ENCODE results near the gene COX20. TPM values are rescaled to one million over a fixed set of nuclear protein-coding genes. Genes with fewer than 3 reads are reported as not detected.

Gene COX20
- total and polyA plus RNA-seq, 2 of the 4 experiments (the other 2 are of a cell fraction): 13.3 to 27.0 TPM

DNA sequence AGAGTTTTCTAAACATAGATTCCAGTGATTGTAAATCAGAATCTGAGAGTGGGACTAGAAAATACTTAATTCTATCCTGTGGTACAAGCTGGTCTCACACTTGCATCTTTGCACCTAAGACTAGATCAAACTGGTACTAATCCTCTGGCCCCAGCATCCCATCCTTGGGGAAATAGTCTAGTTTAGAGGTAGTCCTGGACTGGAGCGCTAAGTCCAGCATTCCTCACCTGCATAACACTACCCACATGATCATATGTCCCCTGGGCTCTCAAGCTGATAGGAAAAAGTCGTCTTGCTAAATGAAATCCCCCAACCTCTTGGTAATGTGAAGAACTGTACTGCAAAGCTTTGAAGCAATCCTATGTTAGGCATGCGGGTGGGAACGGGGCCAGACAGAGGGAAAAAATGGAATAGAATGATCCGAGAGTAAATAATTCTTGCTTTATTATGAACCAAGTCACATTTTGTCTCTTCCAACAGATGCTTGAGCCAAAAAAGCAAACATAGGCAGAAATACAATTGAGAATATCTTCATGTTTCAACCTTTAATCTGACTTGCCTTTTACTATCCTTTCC, 4.8 kb downstream of the COX20 start:
- Histone ChIP-seq H3K27me3 (ENCODE audit: control insufficient read depth, insufficient read depth, low read length) (no peaks in the 10 kb centered on the region), H3K4ac (ENCODE audit: low read depth, low read length) (no peak overlapping the region), H4K20me1 (ENCODE audit: insufficient read depth, low read length) (peaks cover 21% of the 10 kb centered on the region), H2AK9ac (replicated peaks; ENCODE audit: low read depth, low read length, poor library complexity) (no peak overlapping the region), H3K9me3 (ENCODE audit: control insufficient read depth, insufficient read depth, low read length) (no peaks in the 10 kb centered on the region), H2BK15ac (ENCODE audit: low read depth, low read length) (no peak overlapping the region), H3K27ac (ENCODE audit: insufficient read depth, low read length) (no peak overlapping the region), H3K23ac (ENCODE audit: low read depth, low read length) (no peak overlapping the region), H3K79me1 (ENCODE audit: low read depth in 1 of 2, low read length in 2 of 2) (peaks cover 11 to 32% of the 10 kb centered on the region in 2 experiments; a peak in 3 of 4 replicates), H3K4me1 (ENCODE audit: control insufficient read depth, insufficient read depth, low read length) (peaks cover 11% of the 10 kb centered on the region), H3K4me2 (ENCODE audit: low read depth, low read length) (peak overlapping the region; percentile 22; the same call in 1 of the 2 replicates), H2BK120ac (ENCODE audit: low read depth, low read length) (no peak overlapping the region), H3K36me3 (ENCODE audit: control insufficient read depth, insufficient read depth, low read length) (peaks cover 30% of the 10 kb centered on the region), H3K9ac (ENCODE audit: low read depth, low read length) (no peak overlapping the region), H3K4me3 (ENCODE audit: insufficient read depth, low read depth, low read length) (no peak overlapping the region), H3K9me1 (ENCODE audit: insufficient read depth, low read length) (peaks cover 7% of the 10 kb centered on the region), H2AK5ac (ENCODE audit: low read depth, low read length) (no peak overlapping the region), H4K8ac (ENCODE audit: low read depth in 2 of 2, low read length in 2 of 2) (no peak overlapping the region), H2AFZ (replicated peaks; ENCODE audit: low read length, poor library complexity) (no peak overlapping the region), H3K18ac (ENCODE audit: low read depth, low read length) (no peak overlapping the region), H4K91ac (ENCODE audit: insufficient read depth, low read depth, low read length) (no peak overlapping the region), H2BK20ac (ENCODE audit: low read depth, low read length) (no peak overlapping the region), H2BK5ac (ENCODE audit: low read depth, low read length, poor library complexity, severe bottlenecking) (no peak overlapping the region), H4K5ac (ENCODE audit: low read depth, low read length) (no peak overlapping the region), H3K56ac (ENCODE audit: extremely low read depth, insufficient read depth, low read length) (no peak overlapping the region), H3K14ac (replicated peaks; ENCODE audit: low read depth, low read length) (no peak overlapping the region)
- CTCF ChIA-PET: interaction anchor here (0.6 to 1.1 kb wide), 4 partner anchors 10 to 202 kb away, joined by 3 read pairs; no protein-coding TSS in a partner anchor
- POLR2A ChIA-PET (ENCODE audit: unreplicated experiment): no interaction called here
- DNase-seq (peak; percentile 8), ATAC-seq (ENCODE audit: low read depth) (no peak)
- in situ Hi-C loops (cut with MboI; ENCODE audit: low sequenced_read_pairs): no loop called here
- TF ChIP-seq MXI1 (IDR thresholded peaks at IDR 0.05; ENCODE audit: borderline replicate concordance, low read depth, low read length): no peak
- no peak for TF ChIP-seq RFX5 (IDR thresholded peaks at IDR 0.05; ENCODE audit: low read depth, low read length)
- TF ChIP-seq MAZ (IDR thresholded peaks at IDR 0.05; ENCODE audit: borderline replicate concordance, low read depth, low read length): no peak
- no peak for TF ChIP-seq NFE2L2 (IDR thresholded peaks at IDR 0.05; ENCODE audit: low read depth, low read length)
- TF ChIP-seq, protein P1, sequence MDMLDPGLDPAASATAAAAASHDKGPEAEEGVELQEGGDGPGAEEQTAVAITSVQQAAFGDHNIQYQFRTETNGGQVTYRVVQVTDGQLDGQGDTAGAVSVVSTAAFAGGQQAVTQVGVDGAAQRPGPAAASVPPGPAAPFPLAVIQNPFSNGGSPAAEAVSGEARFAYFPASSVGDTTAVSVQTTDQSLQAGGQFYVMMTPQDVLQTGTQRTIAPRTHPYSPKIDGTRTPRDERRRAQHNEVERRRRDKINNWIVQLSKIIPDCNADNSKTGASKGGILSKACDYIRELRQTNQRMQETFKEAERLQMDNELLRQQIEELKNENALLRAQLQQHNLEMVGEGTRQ (IDR thresholded peaks at IDR 0.05; ENCODE audit: low read depth, low read length): no peak
- dilution Hi-C loops (cut with HindIII; ENCODE audit: low sequenced_read_pairs, unreplicated experiment): no loop called here
- BruUV-seq (replicated peaks): no TSS peak
- intact Hi-C loops (cut with micrococcal nuclease): no loop called here
- WGBS, 2 experiments (ENCODE audit: extremely low coverage in 2 of 2, insufficient read length in 1 of 2): no CpG with 5 or more reads among the region's 5 CpGs

Measured in IMR-90 (cell line).